Type B pancreatic cell (in vitro differentiated cells): ENCODE data around the gene RNASE7. TPM values are rescaled to one million over a fixed set of nuclear protein-coding genes. Genes with fewer than 3 reads are reported as not detected.

ENCODE experiments used
- DNase-seq: peaks from one replicate; pipeline ENCODE4 v3.0.0; 2021; ENCODE audit warnings: mixed read lengths; ENCODE audit not compliant: unreplicated experiment; ENCODE audit errors: extremely low spot score
- H3K27ac Mint-ChIP-seq: 2 replicates; pipeline ENCODE4 v1.8.0; 2021; ENCODE audit warnings: mild to moderate bottlenecking, mixed read lengths
- H3K27me3 Mint-ChIP-seq: 2 replicates; pipeline ENCODE4 v1.8.0; 2021; ENCODE audit warnings: mixed read lengths
- H3K36me3 Mint-ChIP-seq: 2 replicates; pipeline ENCODE4 v1.8.0; 2021; ENCODE audit warnings: mixed read lengths
- H3K4me1 Mint-ChIP-seq: one replicate; pipeline ENCODE4 v1.8.0; 2021; ENCODE audit warnings: mixed read lengths; ENCODE audit not compliant: unreplicated experiment
- H3K4me3 Mint-ChIP-seq: 2 replicates; pipeline ENCODE4 v1.8.0; 2021; ENCODE audit warnings: mild to moderate bottlenecking, mixed read lengths
- H3K9me3 Mint-ChIP-seq: 2 replicates; pipeline ENCODE4 v1.8.0; 2021; ENCODE audit warnings: mixed read lengths
- total RNA-seq: library from RNA; stranded (reverse); gene quantifications from 2 replicates; pipeline ENCODE4 v1.2.1, GENCODE V29; 2021; ENCODE audit warnings: low replicate concordance
- TF ChIP-seq, protein P1 (sequence below): fragments of 200-600 bp; sonication (generic); conservative IDR thresholded peaks from 2 replicates; pipeline ENCODE4 v1.5.0; 2021; ENCODE audit warnings: antibody characterized with exemption, mild to moderate bottlenecking

RNASE7 gene
- total RNA-seq, 1 donor from 2014 or later, result not detected

DNA sequence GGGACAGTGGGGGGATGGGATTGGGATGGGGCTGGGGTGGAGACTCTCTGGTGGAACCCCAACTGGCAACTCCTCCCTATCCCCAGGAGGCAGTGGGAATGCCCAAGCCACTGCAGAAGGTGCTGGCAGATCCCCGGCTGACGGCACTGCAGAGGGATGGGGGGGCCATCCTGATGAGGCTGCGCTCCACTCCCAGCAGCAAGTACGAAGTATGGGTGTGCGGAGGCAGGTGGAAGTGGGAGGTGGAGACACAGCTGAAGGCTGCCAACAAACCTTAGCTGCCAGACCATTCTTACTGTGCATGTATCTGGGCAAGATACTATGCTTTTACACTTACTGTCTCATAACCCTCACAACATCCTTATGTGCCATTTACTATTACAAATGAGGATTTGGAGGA is 36.1 kb downstream of the RNASE7 start:
- H3K4me3 Mint-ChIP-seq, result no peak overlapping the region
- H3K9me3 Mint-ChIP-seq, result no peaks in the 10 kb centered on the region
- H3K27ac Mint-ChIP-seq, result no peak overlapping the region
- H3K27me3 Mint-ChIP-seq, result no peaks in the 10 kb centered on the region
- peaks cover 16% of the 10 kb centered on the region for H3K36me3 Mint-ChIP-seq
- DNase-seq, result no peak
- TF ChIP-seq, protein P1, sequence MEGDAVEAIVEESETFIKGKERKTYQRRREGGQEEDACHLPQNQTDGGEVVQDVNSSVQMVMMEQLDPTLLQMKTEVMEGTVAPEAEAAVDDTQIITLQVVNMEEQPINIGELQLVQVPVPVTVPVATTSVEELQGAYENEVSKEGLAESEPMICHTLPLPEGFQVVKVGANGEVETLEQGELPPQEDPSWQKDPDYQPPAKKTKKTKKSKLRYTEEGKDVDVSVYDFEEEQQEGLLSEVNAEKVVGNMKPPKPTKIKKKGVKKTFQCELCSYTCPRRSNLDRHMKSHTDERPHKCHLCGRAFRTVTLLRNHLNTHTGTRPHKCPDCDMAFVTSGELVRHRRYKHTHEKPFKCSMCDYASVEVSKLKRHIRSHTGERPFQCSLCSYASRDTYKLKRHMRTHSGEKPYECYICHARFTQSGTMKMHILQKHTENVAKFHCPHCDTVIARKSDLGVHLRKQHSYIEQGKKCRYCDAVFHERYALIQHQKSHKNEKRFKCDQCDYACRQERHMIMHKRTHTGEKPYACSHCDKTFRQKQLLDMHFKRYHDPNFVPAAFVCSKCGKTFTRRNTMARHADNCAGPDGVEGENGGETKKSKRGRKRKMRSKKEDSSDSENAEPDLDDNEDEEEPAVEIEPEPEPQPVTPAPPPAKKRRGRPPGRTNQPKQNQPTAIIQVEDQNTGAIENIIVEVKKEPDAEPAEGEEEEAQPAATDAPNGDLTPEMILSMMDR, result no peak
- peaks cover 8% of the 10 kb centered on the region for H3K4me1 Mint-ChIP-seq

DNA sequence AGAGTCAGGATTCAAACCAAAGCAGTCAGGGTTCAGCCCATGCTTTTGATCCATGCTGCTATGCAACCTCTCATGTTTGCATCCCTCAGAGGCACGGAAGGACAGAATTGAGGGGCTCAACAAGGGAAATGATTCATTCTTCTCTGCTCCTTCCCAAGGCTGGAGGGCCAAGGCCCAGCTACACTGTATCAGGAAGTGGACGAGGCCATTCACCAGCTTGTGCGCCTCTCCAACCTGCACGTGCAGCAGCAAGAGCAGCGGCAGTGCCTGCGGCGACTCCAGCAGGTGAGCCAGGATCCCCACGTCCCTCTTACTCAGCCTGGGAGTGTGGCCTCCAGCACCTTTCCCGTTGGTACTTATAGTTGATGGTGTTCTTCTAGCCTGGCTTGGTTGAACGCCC is 36.6 kb downstream of the RNASE7 start:
- peaks cover 5% of the 10 kb centered on the region for H3K4me1 Mint-ChIP-seq
- H3K27ac Mint-ChIP-seq, result no peak overlapping the region
- TF ChIP-seq, protein P1, result no peak
- H3K27me3 Mint-ChIP-seq, result no peaks in the 10 kb centered on the region
- H3K9me3 Mint-ChIP-seq, result no peaks in the 10 kb centered on the region
- DNase-seq, result no peak
- no peak overlapping the region for H3K4me3 Mint-ChIP-seq
- peaks cover 12% of the 10 kb centered on the region for H3K36me3 Mint-ChIP-seq

DNA sequence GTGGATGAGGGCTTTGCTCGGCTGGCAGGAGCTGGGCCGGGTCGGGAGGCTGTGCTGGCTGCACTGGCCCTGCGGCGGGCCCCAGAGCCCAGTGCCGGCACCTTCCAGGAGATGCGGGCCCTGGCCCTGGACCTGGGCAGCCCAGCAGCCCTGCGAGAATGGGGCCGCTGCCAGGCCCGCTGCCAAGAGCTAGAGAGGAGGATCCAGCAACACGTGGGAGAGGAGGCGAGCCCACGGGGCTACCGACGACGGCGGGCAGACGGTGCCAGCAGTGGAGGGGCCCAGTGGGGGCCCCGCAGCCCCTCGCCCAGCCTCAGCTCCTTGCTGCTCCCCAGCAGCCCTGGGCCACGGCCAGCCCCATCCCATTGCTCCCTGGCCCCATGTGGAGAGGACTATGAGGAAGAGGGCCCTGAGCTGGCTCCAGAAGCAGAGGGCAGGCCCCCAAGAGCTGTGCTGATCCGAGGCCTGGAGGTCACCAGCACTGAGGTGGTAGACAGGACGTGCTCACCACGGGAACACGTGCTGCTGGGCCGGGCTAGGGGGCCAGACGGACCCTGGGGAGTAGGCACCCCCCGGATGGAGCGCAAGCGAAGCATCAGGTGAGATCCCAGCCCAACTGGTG is 39.5 kb downstream of the RNASE7 start:
- Mint-ChIP-seq H3K9me3 (no peaks in the 10 kb centered on the region), H3K4me1 (peaks cover 2% of the 10 kb centered on the region), H3K36me3 (peaks cover 17% of the 10 kb centered on the region), H3K27ac (no peak overlapping the region), H3K27me3 (no peaks in the 10 kb centered on the region), H3K4me3 (no peak overlapping the region)
- TF ChIP-seq, protein P1, result no peak
- DNase-seq, result no peak

DNA sequence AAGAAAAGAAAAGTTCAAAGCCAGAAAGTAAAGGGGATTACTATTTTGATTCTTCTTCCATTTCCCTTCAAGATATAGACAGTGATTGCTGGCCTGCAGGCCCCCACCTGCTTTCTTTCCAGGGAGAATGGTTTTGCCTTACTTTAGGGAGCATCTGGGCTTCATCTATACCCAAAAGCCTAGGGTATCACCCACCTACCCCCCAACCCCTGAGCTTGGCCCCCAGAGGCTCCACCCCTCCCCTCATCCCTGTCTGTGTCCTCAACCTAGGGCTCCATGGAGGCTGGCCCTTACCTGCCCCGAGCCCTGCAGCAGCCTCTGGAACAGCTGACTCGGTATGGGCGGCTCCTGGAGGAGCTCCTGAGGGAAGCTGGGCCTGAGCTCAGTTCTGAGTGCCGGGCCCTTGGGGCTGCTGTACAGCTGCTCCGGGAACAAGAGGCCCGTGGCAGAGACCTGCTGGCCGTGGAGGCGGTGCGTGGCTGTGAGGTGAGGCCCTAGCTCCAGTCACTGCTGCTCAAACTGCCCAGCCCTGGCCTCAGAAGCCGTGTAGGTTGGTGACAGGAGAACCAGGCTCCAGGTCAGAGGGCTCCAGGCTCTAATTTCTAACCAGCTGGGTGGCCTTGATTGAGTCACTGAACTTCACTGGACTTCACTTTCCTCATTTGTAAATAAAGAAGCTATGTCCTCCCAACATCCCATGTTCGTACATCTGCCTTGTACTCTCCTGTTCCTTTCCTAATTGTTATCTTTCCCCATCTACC is 41.6 kb downstream of the RNASE7 start:
- Mint-ChIP-seq H3K4me1 (peaks cover 11% of the 10 kb centered on the region), H3K36me3 (peaks cover 23% of the 10 kb centered on the region), H3K9me3 (no peaks in the 10 kb centered on the region), H3K27ac (no peak overlapping the region), H3K27me3 (no peaks in the 10 kb centered on the region), H3K4me3 (no peak overlapping the region)
- TF ChIP-seq, protein P1, result no peak
- DNase-seq, result no peak

DNA sequence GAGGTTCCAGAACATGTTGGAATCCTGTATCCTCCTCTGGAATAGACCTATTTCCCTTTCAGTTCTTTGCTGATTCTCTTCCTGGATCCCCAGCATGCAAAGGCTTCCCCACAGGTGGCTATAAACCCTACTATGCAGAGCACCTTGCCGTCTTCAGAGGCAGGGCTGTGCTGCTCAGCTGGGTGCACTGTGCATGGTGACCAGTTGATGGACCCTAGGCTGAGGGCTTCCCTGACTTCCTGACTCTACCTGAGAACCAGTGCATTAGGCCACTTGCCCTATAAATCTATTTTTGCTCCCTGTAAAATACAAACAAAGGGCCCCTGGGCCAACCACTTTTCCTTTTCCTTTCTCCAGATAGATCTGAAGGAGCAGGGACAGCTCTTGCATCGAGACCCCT is 42.2 kb downstream of the RNASE7 start:
- Mint-ChIP-seq H3K4me1 (peaks cover 11% of the 10 kb centered on the region), H3K36me3 (peaks cover 26% of the 10 kb centered on the region), H3K4me3 (no peak overlapping the region), H3K27ac (no peak overlapping the region), H3K9me3 (no peaks in the 10 kb centered on the region), H3K27me3 (no peaks in the 10 kb centered on the region)
- no peak for DNase-seq
- TF ChIP-seq, protein P1, result no peak
